ENCODE measurements around the gene NIPBL. TPM values are rescaled to one million over a fixed set of nuclear protein-coding genes. Genes with fewer than 3 reads are reported as not detected.

Gene NIPBL
- total RNA-seq, 1 experiment from 2014 or later, result 48.3 TPM

DNA sequence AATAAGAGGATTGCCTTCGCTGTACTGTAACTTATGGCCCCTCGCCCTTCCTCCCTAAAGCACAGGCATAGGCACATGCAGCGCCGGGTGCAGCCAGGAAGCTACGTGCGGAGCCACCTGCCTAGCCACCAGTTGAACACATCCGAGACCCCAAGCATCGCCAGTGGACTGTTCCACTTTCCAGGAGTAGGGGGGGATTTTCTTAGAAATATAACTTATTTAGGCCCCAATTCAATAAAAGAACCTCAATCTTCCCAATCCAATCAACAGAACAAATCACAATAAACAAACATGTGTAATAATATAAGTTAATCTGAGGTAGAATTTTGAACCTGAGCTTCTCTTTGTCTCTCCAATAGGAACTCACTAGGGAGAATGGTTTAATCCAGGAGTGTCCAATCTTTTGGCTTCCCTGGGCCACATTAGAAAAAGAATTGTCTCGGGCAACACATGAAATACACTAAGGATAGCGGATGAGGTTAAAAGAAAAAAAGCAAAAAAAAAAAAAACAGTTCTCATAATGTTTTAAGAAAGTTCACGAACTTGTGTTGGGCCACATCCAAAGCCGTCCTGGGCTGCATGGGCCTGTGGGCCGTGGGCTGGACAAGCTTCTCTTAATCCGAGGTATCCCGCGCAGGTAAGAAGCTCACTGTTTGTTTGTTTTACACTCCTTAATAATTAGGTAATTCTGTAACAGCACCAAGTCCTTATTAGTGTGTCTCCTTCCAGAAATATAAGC lies 22.0 kb upstream of the NIPBL start:
- POLR2A ChIA-PET, result interaction anchor here (0.7 kb wide), 2 partner anchors 23 to 264 kb away, joined by 3 read pairs; no protein-coding TSS in a partner anchor
- ATAC-seq (peak; percentile 89), DNase-seq (ENCODE audit: low spot score) (peak; percentile 50)
- H3K27ac Mint-ChIP-seq, result peak overlapping the region; percentile 69
- TF ChIP-seq, protein P1, sequence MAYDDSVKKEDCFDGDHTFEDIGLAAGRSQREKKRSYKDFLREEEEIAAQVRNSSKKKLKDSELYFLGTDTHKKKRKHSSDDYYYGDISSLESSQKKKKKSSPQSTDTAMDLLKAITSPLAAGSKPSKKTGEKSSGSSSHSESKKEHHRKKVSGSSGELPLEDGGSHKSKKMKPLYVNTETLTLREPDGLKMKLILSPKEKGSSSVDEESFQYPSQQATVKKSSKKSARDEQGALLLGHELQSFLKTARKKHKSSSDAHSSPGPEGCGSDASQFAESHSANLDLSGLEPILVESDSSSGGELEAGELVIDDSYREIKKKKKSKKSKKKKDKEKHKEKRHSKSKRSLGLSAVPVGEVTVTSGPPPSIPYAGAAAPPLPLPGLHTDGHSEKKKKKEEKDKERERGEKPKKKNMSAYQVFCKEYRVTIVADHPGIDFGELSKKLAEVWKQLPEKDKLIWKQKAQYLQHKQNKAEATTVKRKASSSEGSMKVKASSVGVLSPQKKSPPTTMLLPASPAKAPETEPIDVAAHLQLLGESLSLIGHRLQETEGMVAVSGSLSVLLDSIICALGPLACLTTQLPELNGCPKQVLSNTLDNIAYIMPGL (CRISPR knock-in tag; IDR thresholded peaks at IDR 0.05), result no peak
- TF ChIP-seq NFATC4 (CRISPR knock-in tag; IDR thresholded peaks at IDR 0.05) (no peak), ETV6 (CRISPR knock-in tag; IDR thresholded peaks at IDR 0.05) (no peak)
- TF ChIP-seq, protein P2, sequence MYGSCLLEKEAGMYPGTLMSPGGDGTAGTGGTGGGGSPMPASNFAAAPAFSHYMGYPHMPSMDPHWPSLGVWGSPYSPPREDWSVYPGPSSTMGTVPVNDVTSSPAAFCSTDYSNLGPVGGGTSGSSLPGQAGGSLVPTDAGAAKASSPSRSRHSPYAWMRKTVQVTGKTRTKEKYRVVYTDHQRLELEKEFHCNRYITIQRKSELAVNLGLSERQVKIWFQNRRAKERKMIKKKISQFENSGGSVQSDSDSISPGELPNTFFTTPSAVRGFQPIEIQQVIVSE (CRISPR knock-in tag; IDR thresholded peaks at IDR 0.05; ENCODE audit: borderline replicate concordance), result no peak
- TF ChIP-seq, protein P3, sequence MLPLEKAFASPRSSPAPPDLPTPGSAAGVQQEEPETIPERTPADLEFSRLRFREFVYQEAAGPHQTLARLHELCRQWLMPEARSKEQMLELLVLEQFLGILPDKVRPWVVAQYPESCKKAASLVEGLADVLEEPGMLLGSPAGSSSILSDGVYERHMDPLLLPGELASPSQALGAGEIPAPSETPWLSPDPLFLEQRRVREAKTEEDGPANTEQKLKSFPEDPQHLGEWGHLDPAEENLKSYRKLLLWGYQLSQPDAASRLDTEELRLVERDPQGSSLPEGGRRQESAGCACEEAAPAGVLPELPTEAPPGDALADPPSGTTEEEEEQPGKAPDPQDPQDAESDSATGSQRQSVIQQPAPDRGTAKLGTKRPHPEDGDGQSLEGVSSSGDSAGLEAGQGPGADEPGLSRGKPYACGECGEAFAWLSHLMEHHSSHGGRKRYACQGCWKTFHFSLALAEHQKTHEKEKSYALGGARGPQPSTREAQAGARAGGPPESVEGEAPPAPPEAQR (CRISPR knock-in tag; IDR thresholded peaks at IDR 0.05), result no peak
- TF ChIP-seq, protein P4, sequence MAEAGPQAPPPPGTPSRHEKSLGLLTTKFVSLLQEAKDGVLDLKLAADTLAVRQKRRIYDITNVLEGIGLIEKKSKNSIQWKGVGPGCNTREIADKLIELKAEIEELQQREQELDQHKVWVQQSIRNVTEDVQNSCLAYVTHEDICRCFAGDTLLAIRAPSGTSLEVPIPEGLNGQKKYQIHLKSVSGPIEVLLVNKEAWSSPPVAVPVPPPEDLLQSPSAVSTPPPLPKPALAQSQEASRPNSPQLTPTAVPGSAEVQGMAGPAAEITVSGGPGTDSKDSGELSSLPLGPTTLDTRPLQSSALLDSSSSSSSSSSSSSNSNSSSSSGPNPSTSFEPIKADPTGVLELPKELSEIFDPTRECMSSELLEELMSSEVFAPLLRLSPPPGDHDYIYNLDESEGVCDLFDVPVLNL (CRISPR knock-in tag; IDR thresholded peaks at IDR 0.05; ENCODE audit: borderline replicate concordance, low read depth), result no peak
- peak overlapping the region; percentile 34; the same call in 1 of the 2 replicates for H3K4me3 Mint-ChIP-seq
- no peaks in the 10 kb centered on the region for H3K36me3 Mint-ChIP-seq
- peaks cover 7% of the 10 kb centered on the region for H3K9me3 Mint-ChIP-seq
- H3K27me3 Mint-ChIP-seq (ENCODE audit: low read depth), result peaks cover 12% of the 10 kb centered on the region
- peaks cover 15% of the 10 kb centered on the region for H3K4me1 Mint-ChIP-seq
- CTCF ChIA-PET, result interaction anchor here (1.1 to 2.0 kb wide), 5 partner anchors 9 to 115 kb away, joined by 3 to 6 read pairs (median 4); no protein-coding TSS in a partner anchor

DNA sequence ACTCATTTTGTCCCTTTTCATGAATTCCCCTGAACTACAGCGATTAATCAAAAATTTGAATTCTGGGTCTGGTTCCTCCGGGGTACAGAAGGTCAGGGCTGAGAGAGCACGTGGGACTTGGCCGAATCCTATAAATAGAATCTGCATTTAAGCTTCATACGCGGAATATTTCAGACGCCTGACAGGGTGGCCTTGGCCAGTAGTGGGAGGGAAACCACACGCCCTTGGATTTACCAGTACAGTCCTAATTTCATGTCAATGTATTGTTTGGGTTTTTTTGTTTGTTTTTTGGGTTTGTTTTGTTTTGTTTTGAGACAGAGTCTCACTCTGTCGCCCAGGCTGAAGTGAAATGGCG lies 21.5 kb upstream of the NIPBL start:
- Mint-ChIP-seq H3K27me3 (ENCODE audit: low read depth) (peaks cover 9% of the 10 kb centered on the region), H3K4me3 (no peak overlapping the region; the same call in 1 of the 2 replicates), H3K9me3 (peaks cover 7% of the 10 kb centered on the region), H3K4me1 (peaks cover 19% of the 10 kb centered on the region), H3K27ac (no peak overlapping the region), H3K36me3 (no peaks in the 10 kb centered on the region)
- ChIA-PET POLR2A (interaction anchor here (0.7 kb wide), 1 partner anchor 265 kb away, joined by 3 read pairs; no protein-coding TSS in a partner anchor), CTCF (interaction anchor here (1.1 to 2.0 kb wide), 4 partner anchors 8 to 115 kb away, joined by 3 to 6 read pairs (median 5); no protein-coding TSS in a partner anchor)
- no peak for DNase-seq (ENCODE audit: low spot score)
- TF ChIP-seq FOXJ3 (CRISPR knock-in tag; IDR thresholded peaks at IDR 0.05; ENCODE audit: borderline replicate concordance), result no peak
- no peak for TF ChIP-seq TEAD1 (CRISPR knock-in tag; IDR thresholded peaks at IDR 0.05)
- no peak for TF ChIP-seq NR3C1 (CRISPR knock-in tag; conservative IDR thresholded peaks at IDR 0.05; ENCODE audit: low read depth)
- TF ChIP-seq, protein P5, sequence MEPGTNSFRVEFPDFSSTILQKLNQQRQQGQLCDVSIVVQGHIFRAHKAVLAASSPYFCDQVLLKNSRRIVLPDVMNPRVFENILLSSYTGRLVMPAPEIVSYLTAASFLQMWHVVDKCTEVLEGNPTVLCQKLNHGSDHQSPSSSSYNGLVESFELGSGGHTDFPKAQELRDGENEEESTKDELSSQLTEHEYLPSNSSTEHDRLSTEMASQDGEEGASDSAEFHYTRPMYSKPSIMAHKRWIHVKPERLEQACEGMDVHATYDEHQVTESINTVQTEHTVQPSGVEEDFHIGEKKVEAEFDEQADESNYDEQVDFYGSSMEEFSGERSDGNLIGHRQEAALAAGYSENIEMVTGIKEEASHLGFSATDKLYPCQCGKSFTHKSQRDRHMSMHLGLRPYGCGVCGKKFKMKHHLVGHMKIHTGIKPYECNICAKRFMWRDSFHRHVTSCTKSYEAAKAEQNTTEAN (CRISPR knock-in tag; IDR thresholded peaks at IDR 0.05), result no peak
- TF ChIP-seq, protein P1 (CRISPR knock-in tag; IDR thresholded peaks at IDR 0.05), result no peak
- TF ChIP-seq, protein P6, sequence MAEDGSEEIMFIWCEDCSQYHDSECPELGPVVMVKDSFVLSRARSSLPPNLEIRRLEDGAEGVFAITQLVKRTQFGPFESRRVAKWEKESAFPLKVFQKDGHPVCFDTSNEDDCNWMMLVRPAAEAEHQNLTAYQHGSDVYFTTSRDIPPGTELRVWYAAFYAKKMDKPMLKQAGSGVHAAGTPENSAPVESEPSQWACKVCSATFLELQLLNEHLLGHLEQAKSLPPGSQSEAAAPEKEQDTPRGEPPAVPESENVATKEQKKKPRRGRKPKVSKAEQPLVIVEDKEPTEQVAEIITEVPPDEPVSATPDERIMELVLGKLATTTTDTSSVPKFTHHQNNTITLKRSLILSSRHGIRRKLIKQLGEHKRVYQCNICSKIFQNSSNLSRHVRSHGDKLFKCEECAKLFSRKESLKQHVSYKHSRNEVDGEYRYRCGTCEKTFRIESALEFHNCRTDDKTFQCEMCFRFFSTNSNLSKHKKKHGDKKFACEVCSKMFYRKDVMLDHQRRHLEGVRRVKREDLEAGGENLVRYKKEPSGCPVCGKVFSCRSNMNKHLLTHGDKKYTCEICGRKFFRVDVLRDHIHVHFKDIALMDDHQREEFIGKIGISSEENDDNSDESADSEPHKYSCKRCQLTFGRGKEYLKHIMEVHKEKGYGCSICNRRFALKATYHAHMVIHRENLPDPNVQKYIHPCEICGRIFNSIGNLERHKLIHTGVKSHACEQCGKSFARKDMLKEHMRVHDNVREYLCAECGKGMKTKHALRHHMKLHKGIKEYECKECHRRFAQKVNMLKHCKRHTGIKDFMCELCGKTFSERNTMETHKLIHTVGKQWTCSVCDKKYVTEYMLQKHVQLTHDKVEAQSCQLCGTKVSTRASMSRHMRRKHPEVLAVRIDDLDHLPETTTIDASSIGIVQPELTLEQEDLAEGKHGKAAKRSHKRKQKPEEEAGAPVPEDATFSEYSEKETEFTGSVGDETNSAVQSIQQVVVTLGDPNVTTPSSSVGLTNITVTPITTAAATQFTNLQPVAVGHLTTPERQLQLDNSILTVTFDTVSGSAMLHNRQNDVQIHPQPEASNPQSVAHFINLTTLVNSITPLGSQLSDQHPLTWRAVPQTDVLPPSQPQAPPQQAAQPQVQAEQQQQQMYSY (CRISPR knock-in tag; IDR thresholded peaks at IDR 0.05), result no peak
- no peak for TF ChIP-seq ZNF416 (CRISPR knock-in tag; IDR thresholded peaks at IDR 0.05)
- TF ChIP-seq TP53 (CRISPR knock-in tag; IDR thresholded peaks at IDR 0.05), result no peak
- TF ChIP-seq CREB1 (CRISPR knock-in tag; IDR thresholded peaks at IDR 0.05), result no peak
- no peak for TF ChIP-seq GRHL2 (CRISPR knock-in tag; IDR thresholded peaks at IDR 0.05; ENCODE audit: insufficient replicate concordance, severe bottlenecking)
- no peak for TF ChIP-seq GTF2I (CRISPR knock-in tag; conservative IDR thresholded peaks at IDR 0.05)
- ATAC-seq, result no peak

All from WTC11 (cell line).